VCaP (cell line): ENCODE data around the gene CYP2W1.
A peak's percentile ranks its signal among the peaks of the same experiment; 100 is the strongest.
"Not testable (repeated sequence)": the region's sequence is repeated elsewhere in the genome, so short reads cannot be mapped to it uniquely, and the experiment has no call there.

ENCODE experiments used
- H3K27ac ChIP-seq: fragments of 450-650 bp; 2 replicates; pipeline ENCODE4 v1.5.1; 2017
- TF ChIP-seq, protein P1 (sequence below): fragments of 450-650 bp; conservative IDR thresholded peaks from 2 replicates; pipeline ENCODE4 v1.5.1; 2017; ENCODE audit warnings: mild to moderate bottlenecking, moderate library complexity

The CYP2W1 gene

DNA sequence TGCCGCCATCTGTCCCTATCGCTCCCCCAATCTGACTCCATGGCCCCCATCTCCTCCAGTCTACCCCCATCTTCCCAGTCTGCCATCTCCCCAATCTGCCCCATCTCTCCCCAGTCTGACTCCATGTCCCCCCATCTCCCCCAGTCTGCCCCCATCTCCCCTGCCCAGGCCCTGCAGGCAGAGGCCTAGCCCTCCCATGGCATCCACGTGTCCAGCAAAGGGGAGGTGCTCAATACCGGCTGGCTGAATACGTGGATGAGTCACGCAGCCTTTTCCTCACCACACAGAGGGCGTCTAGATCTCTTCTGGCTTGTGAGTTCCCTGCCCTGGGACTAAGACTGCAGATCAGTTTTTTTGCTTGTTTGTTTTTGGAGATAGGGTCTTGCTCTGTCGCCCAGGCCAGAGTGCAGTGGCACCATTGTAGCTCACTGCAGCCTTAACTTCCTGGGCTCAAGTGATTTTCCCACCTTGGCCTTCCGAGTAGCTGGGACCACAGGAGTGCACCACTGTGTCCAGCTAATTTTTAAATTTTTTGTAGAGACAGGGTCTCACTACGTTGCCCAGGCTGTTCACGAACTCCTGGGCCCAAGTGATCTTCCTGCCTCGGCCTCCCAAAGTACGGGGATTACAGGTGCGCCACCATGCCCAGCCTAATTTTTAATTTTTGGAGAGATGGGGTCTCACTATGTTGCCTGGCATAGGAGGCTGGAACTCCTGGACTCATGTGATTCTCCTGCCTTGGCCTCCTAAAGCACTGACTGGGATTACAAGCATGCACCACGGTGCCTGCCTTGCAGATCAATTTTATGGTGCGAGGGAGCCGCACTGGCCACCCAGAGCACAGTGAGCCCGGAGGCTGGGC lies 46.0 kb downstream of the CYP2W1 start:
- TF ChIP-seq, protein P1, sequence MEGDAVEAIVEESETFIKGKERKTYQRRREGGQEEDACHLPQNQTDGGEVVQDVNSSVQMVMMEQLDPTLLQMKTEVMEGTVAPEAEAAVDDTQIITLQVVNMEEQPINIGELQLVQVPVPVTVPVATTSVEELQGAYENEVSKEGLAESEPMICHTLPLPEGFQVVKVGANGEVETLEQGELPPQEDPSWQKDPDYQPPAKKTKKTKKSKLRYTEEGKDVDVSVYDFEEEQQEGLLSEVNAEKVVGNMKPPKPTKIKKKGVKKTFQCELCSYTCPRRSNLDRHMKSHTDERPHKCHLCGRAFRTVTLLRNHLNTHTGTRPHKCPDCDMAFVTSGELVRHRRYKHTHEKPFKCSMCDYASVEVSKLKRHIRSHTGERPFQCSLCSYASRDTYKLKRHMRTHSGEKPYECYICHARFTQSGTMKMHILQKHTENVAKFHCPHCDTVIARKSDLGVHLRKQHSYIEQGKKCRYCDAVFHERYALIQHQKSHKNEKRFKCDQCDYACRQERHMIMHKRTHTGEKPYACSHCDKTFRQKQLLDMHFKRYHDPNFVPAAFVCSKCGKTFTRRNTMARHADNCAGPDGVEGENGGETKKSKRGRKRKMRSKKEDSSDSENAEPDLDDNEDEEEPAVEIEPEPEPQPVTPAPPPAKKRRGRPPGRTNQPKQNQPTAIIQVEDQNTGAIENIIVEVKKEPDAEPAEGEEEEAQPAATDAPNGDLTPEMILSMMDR = no peak
- peak overlapping the region; percentile 82 for H3K27ac ChIP-seq

DNA sequence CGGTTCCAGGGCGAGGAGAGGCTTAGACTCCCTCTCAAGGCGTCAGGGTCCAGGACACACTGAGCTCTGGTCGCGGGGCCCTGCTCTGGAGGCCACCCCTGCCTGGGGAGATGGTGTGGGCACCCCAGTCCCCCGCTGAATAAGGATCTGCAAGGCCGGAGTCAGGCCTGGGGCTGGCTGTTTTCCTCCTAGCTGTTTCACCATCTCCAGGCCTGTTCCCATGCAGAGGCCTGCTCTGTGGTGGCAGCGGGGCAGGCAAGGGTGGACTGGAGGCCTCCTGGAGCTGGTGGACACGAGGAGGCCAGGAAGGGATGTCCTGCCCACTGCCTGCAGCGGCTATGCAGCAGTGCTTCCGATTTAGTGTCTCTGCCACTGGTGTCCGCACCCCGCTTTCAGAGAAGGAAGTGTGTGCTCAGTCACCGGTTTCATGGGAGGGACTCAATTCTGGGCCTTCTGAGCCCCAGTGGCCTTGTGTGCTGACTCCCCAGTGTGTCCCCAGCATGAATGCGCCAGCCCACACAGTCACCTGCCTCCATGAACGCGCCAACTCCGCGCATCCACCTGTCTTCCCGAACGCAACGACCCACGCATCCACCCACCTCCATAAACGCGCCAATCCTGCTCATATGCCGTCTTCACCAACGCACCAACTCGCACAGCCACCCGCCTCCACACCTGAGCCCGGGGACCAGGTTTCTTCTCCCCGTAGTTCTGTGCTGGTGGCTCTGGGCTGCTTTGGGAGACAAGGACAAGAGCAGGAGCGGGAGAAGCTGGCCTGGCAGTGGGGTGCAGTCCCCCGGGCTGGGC lies 46.9 kb downstream of the CYP2W1 start:
- TF ChIP-seq, protein P1 = no peak

DNA sequence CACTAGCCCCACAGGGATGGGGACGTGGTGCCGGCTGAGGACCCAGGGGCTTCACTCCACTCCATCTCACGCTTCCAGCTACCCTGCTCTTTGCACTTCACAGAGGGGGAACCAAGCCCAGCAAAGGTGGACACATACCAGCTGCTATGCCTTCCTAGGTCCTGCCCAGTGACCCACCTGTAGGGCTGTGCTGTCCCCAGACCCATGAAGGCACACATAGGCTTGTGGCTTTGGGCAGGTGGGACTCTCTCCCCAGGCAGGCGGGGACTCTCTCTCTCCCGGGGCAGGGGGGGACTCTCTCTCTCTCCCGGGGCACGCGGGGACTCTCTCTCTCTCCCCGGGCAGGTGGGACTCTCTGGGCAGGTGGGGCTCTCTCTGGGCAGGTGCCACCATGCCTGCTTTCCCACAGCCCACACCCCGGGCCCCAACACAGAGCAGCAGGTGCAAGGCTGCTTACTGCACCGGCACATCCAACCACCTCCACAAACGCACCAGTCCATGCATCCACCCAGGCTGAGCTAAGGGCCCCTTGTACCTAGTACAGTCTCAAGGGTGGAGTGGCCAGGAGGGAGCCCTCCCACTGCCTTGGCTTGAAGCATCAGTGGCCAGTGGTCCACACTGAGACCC lies 47.6 kb downstream of the CYP2W1 start:
- peak overlapping the region; percentile 82; the same call in 1 of the 2 replicates for H3K27ac ChIP-seq
- TF ChIP-seq, protein P1 = no peak

More for the DNA sequence above, 46.9 kb downstream of the CYP2W1 start:
- peak overlapping the region; percentile 82 for H3K27ac ChIP-seq

DNA sequence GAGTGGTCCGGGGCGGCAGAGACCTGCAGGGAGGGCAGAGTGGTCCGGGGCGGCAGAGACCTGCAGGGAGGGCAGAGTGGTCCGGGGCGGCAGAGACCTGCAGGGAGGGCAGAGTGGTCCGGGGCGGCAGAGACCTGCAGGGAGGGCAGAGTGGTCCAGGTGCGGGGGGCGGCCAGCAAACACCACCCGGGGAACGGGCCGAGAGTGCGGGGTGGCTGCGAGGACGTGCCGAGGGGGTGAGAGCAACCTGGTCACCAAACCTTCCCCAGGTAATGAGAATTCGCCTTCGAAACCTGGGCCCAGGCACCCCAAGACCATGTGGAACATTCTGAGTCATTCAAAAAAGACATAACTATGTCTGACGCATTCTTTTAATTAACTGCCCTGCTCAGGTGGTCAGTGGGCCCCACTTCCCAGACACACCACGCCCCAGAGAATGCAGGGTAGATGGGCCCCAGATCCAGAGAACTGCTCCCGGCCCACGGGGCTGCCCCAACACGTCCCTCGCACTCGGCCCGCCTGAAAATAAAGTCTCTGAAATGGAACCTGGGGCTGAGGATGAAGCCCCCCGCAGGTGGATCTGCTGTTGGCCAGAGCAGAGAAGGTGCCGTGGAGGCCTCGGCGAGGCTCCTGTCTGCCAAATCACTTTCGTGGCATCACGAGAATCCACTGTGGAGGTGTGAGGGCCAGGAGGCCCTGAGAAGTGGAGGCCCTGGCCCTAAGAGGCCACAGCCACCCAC lies 48.9 kb downstream of the CYP2W1 start:
- TF ChIP-seq, protein P1 = no peak
- H3K27ac ChIP-seq = no peak overlapping the region

DNA sequence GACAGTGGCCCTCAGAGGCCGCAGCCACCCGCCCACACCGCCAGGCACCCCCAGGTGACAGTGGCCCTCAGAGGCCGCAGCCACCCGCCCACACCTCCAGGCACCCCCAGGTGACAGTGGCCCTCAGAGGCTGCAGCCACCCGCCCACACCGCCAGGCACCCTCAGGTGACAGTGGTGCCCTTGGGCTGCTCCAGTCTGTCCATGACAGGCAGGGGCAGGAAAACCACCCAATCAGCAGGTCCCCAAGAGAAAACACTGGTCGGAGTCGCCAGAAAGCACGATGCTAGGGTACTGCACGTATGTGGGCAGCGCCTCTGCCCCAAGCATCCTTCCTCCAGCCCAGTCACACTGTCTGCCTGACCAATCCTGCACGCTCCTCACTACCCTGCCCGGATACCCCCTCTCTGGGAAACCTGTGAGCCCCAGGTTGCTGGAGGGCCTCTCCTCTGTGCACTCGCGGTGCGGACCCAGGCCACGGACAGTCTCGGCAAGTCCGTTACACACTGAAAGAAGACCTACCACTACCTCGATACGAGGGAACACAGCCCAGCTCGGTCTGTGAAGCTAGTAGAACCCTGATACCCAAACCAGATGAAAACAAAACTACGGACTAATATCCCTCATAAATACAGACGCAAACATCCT lies 49.7 kb downstream of the CYP2W1 start:
- TF ChIP-seq, protein P1 = no peak
- H3K27ac ChIP-seq = no peak overlapping the region

DNA sequence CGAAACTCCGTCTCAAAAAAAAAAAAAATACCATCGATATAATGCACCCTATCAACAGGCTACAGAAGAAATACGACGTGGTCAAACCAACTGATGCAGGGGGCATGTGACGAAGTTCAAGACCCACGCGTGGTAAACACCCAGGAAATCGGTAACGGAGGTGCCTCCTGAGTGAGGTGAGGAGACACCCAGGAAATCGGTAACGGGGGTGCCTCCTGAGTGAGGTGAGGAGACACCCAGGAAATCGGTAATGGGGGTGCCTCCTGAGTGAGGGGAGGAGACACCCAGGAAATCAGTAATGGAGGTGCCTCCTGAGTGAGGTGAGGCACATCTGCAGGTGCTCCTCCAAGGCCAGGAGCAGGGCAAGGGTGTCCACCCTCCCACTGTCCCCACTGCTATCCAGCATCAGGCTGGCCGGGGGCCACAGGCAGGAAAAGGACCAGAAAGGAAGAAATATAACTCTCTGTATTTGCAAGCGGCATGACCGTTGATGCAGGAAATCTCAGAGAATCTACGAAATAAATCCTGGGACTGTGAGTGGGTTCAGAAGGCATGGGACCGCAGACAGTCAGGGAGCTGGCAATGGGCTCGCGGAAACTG lies 50.7 kb downstream of the CYP2W1 start:
- TF ChIP-seq, protein P1 = no peak
- H3K27ac ChIP-seq = no peak overlapping the region

DNA sequence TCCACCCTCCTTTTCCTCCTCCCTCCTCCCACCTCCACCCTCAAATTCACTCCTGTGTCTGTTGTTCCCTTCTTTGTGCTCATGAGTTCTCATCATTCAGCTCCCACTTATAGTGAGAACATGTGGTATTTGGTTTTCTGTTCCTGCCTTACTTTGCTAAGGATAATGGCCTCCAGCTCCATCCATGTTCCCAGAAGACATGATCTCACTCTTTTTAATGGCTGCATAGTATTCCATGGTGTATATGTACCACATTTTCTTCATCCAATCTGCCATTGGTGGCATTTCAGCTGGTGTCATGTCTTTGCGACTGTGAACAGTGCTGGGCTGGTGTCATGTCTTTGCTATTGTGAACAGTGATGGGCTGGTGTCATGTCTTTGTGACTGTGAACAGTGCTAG lies 51.8 kb downstream of the CYP2W1 start:
- not testable (repeated sequence) for H3K27ac ChIP-seq

DNA sequence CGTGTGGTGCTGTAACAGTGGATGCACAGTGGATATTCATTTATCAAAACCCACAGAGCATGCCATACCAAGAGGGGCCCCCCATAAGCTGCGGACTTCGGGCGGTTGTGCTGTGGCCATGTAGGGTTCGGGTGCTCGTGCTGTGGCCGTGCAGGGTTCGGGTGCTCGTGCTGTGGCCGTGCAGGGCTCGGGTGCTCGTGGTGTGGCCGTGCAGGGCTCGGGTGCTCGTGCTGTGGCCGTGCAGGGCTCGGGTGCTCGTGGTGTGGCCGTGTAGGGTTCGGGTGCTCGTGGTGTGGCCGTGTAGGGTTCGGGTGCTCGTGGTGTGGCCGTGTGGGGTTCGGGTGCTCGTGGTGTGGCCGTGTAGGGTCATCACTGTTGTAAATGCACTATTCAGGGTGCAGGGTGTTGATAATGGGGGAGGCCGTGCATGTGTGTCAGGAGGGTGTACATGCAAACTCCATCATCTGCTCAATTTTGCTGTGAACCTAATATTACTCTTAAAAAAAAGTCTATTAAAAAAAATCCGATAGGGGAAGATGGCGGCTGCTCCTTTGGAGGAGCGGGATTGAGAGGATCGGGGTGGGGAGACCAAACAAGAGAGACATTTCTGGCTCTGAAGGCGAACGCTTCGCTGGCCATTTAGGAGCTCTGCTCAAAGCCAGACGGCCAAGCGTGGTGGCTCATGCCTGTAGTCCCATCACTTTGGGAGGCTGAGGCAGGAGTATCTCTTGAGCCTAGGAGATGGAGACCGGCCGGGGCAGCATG lies 53.4 kb downstream of the CYP2W1 start:
- not testable (repeated sequence) for H3K27ac ChIP-seq
